GM19372 (cell line): Measurements from ENCODE around the gene PAOX.
"Not testable (repeated sequence)": the region's sequence is repeated elsewhere in the genome, so short reads cannot be mapped to it uniquely, and the experiment has no call there.

Experiments
- ATAC-seq: cut with Tn5 transposase; IDR thresholded peaks from one replicate; pipeline ENCODE4 v1.9.1; 2021; ENCODE audit warnings: mild to moderate bottlenecking, low read depth, moderate library complexity; ENCODE audit not compliant: unreplicated experiment

The PAOX gene

DNA sequence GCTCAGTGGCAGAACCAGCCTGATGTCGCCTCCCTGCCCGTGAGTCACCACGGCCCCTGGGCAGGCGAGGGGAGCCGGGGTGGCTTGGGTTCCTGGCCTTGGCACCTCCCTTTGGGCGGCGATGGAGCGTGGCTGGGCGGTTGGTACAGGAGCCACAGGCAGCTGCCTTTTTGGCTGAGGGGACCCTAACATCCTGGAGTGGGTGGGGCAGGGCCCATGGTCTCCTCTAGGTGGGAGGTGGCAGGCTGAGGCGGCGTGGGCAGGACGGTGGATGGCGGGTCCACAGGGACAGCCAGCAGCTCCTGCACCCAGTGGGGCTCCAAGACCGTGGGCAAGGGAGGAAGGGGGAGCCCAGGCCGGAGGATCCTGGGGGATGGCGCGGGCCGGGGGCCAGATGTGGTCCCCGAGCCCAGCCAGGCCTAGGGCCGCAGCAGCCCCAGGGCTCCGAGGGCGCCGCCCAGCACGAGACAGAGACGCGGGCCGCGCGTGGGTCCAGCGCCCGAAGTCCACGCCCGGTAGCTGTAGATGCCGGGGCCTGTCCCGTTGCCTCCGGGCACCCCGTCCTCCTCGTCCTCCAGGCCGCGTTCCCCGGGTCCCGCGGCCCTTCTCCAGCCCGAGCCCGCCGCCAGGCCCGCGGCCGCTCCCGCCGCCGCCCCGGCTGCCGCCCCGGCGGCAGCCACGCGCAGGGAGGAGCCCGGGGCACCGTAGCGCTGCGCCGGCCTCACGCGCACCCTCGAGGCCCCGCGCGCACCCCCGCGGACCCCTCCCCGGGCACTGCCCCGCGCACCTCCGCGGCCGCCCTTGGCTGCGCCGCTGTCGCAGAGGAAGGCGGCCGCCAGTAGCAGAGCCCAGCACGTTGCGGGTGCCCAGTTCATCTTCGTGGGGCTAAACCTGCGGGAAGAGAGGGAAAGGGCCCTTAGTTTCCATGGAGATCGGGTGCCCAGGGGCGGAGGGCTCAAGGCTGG is 44.0 kb downstream of the PAOX start:
- ATAC-seq, result no peak

GRCh38 chr10:133424102-133424501 is 45.0 kb downstream of the PAOX start:
- not testable (repeated sequence) for ATAC-seq

GRCh38 chr10:133424601-133425000 is 45.5 kb downstream of the PAOX start, which contains the start of gene SPRN:
TSS of gene SPRN (minus strand) at chr10:133424625. CDS start at chr10:133423681, 944 bp downstream.
- not testable (repeated sequence) for ATAC-seq

GRCh38 chr10:133429571-133429970 is 50.5 kb downstream of the PAOX start:
- ATAC-seq, result not testable (repeated sequence)

GRCh38 chr10:133431888-133432613 is 53.0 kb downstream of the PAOX start:
- ATAC-seq, result not testable (repeated sequence)

DNA sequence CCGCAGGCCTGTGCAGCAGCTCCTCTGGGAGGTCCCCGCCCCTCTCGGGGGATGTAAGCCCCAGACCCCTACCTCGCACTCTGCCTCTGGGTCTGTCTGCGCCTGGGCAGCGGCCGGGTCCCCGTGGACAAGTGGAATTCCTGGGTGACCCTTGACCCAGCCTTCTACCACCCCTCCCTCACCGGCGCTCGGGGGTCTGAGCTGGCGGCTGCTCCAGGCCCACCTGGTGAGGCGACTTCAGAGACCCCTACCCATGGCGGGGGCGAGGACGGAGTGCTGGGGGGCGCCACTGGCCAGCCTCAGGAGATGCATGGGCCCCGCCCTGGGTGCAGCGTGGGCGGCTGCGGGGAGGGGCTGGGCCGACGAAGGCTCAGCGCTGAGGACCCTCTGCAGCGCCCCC is 53.7 kb downstream of the PAOX start:
- not testable (repeated sequence) for ATAC-seq

GRCh38 chr10:133438711-133439273 is 59.7 kb downstream of the PAOX start:
- no peak for ATAC-seq

GRCh38 chr10:133439517-133440461 is 60.7 kb downstream of the PAOX start:
- ATAC-seq, result no peak

GRCh38 chr10:133440633-133441285 is 61.7 kb downstream of the PAOX start:
- no peak for ATAC-seq
